OCI-LY3 (cell line): ENCODE measurements around the gene BRI3.

ENCODE experiments used
- H2AFZ ChIP-seq: fragments of 200-600, 300-600 bp; shearing (Covaris generic); 2 replicates; pipeline ENCODE4 v1.6.0; 2014; ENCODE audit warnings: antibody characterized with exemption, low read depth, low read length
- H3K27ac ChIP-seq: fragments of 200-600, 300-600 bp; sonication (generic); 2 replicates; pipeline ENCODE4 v1.5.1; 2014; ENCODE audit warnings: mild to moderate bottlenecking, low read length, moderate library complexity, mixed read lengths
- H3K27me3 ChIP-seq: fragments of 200-600, 300-600 bp; sonication (generic); 2 replicates; pipeline ENCODE4 v1.6.1; 2014; ENCODE audit warnings: low read depth, low read length, mixed read lengths
- H3K36me3 ChIP-seq: fragments of 200-600, 300-600 bp; sonication (generic); replicated peaks from 2 replicates; pipeline ENCODE3; 2014; ENCODE audit warnings: low read depth, low read length, mixed read lengths
- H3K4me1 ChIP-seq: fragments of 300-600, 200-600 bp; sonication (generic); 2 replicates; pipeline ENCODE4 v1.6.1; 2014; ENCODE audit warnings: low read length, mixed read lengths
- H3K4me2 ChIP-seq: fragments of 200-600, 300-600 bp; sonication (generic); 2 replicates; pipeline ENCODE4 v1.6.1; 2014; ENCODE audit warnings: low read length, mixed read lengths
- H3K4me3 ChIP-seq: fragments of 300-600, 200-600 bp; sonication (generic); 2 replicates; pipeline ENCODE4 v1.5.1; 2014; ENCODE audit warnings: antibody characterized with exemption, mild to moderate bottlenecking, low read length, moderate library complexity
- H3K79me2 ChIP-seq: fragments of 300-600, 200-600 bp; shearing (Covaris generic); 2 replicates; pipeline ENCODE4 v1.6.1; 2014; ENCODE audit warnings: mild to moderate bottlenecking, low read length, mixed read lengths
- H3K9ac ChIP-seq: fragments of 300-600, 200-600 bp; shearing (Covaris generic); 2 replicates; pipeline ENCODE4 v1.6.0; 2014; ENCODE audit warnings: mild to moderate bottlenecking, low read length, moderate library complexity
- H3K9me3 ChIP-seq: fragments of 200-600, 300-600 bp; shearing (Covaris generic); 2 replicates; pipeline ENCODE4 v1.6.1; 2014; ENCODE audit warnings: low read length, mixed read lengths; ENCODE audit not compliant: insufficient read depth
- H4K20me1 ChIP-seq: fragments of 200-600, 300-600 bp; sonication (generic); 2 replicates; pipeline ENCODE4 v1.6.1; 2016; ENCODE audit warnings: low read length, mixed read lengths; ENCODE audit not compliant: insufficient read depth
- EZH2phosphoT487 ChIP-seq: fragments of 200-600 bp; shearing (Covaris generic); IDR thresholded peaks from 2 replicates; pipeline ENCODE4 v1.6.1; 2018; ENCODE audit warnings: antibody characterized with exemption, mixed run types, low read depth
- TF ChIP-seq, protein P1 (sequence below): fragments of 200-600, 300-600 bp; sonication (generic); IDR thresholded peaks from 2 replicates; pipeline ENCODE4 v1.5.1; 2014; ENCODE audit warnings: antibody characterized with exemption, low read length, low read depth

Gene BRI3

DNA sequence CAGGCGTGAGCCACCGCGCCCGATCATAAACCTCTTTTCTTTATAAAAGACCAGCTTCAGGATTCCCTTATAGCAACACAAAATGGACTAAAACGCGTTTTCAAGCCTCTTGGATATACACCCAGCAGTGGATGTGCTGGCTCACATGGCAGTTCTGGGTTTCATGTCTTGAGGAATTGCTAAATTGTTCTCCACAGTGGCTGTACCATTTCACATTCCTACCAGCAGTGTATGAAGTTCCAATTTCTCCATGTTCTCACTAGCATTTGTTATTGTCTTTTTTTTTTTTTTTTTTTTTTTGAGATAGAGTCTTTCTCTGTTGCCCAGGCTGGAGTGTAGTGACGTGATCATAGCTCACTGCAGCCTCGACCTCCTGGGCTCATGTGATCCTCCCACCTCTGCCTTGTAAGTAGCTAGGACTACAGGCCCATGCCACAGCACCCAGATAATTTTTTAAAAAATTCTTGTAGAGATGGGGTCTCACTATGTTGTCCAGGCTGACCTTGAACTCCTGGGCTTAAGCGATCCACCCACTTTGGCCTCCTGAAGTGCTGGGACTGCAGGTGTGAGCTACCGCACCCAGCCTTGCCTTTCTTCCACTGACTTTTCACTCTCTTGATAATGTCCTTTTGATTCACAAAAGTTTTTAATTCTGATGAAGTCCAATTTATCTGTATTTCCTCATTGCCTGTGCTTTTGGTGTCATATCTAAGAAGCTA is 46.9 kb upstream of the BRI3 start:
- no peaks in the 10 kb centered on the region for H3K9me3 ChIP-seq
- no peaks in the 10 kb centered on the region for H4K20me1 ChIP-seq
- H3K36me3 ChIP-seq: no peaks in the 10 kb centered on the region
- no peaks in the 10 kb centered on the region for H3K4me1 ChIP-seq
- H3K79me2 ChIP-seq: no peaks in the 10 kb centered on the region
- H3K4me2 ChIP-seq: no peak overlapping the region
- H3K4me3 ChIP-seq: no peak overlapping the region
- no peak overlapping the region for H2AFZ ChIP-seq
- H3K9ac ChIP-seq: no peak overlapping the region
- H3K27ac ChIP-seq: no peak overlapping the region
- TF ChIP-seq, protein P1, sequence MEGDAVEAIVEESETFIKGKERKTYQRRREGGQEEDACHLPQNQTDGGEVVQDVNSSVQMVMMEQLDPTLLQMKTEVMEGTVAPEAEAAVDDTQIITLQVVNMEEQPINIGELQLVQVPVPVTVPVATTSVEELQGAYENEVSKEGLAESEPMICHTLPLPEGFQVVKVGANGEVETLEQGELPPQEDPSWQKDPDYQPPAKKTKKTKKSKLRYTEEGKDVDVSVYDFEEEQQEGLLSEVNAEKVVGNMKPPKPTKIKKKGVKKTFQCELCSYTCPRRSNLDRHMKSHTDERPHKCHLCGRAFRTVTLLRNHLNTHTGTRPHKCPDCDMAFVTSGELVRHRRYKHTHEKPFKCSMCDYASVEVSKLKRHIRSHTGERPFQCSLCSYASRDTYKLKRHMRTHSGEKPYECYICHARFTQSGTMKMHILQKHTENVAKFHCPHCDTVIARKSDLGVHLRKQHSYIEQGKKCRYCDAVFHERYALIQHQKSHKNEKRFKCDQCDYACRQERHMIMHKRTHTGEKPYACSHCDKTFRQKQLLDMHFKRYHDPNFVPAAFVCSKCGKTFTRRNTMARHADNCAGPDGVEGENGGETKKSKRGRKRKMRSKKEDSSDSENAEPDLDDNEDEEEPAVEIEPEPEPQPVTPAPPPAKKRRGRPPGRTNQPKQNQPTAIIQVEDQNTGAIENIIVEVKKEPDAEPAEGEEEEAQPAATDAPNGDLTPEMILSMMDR: no peak
- TF ChIP-seq EZH2phosphoT487: no peak
- H3K27me3 ChIP-seq: no peaks in the 10 kb centered on the region

DNA sequence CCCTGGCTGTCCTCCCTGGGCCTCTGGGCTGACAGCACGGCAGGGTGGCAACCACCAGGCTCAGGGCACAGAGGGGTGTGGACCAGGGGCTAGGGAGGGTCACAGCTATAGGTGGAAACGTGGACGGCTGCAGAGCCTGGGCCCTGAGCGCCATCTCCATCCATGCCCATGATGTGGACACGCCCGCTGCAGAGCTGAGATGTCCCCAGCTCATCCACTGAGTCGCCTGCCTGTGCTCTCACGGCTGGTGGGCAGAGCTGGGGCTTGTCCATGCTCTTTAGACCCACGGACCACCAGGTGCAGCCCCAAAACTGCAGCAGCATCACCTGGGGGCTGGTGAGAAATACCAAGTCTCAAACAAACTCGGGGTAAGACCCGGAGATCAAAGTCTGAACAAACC is 45.6 kb upstream of the BRI3 start:
- no peaks in the 10 kb centered on the region for H3K79me2 ChIP-seq
- no peak overlapping the region for H3K9ac ChIP-seq
- H4K20me1 ChIP-seq: no peaks in the 10 kb centered on the region
- TF ChIP-seq, protein P1: no peak
- no peak for TF ChIP-seq EZH2phosphoT487
- no peaks in the 10 kb centered on the region for H3K4me1 ChIP-seq
- H2AFZ ChIP-seq: no peak overlapping the region
- H3K4me3 ChIP-seq: no peak overlapping the region
- H3K36me3 ChIP-seq: no peaks in the 10 kb centered on the region
- H3K27me3 ChIP-seq: no peaks in the 10 kb centered on the region
- H3K4me2 ChIP-seq: no peak overlapping the region
- H3K27ac ChIP-seq: no peak overlapping the region
- no peaks in the 10 kb centered on the region for H3K9me3 ChIP-seq

DNA sequence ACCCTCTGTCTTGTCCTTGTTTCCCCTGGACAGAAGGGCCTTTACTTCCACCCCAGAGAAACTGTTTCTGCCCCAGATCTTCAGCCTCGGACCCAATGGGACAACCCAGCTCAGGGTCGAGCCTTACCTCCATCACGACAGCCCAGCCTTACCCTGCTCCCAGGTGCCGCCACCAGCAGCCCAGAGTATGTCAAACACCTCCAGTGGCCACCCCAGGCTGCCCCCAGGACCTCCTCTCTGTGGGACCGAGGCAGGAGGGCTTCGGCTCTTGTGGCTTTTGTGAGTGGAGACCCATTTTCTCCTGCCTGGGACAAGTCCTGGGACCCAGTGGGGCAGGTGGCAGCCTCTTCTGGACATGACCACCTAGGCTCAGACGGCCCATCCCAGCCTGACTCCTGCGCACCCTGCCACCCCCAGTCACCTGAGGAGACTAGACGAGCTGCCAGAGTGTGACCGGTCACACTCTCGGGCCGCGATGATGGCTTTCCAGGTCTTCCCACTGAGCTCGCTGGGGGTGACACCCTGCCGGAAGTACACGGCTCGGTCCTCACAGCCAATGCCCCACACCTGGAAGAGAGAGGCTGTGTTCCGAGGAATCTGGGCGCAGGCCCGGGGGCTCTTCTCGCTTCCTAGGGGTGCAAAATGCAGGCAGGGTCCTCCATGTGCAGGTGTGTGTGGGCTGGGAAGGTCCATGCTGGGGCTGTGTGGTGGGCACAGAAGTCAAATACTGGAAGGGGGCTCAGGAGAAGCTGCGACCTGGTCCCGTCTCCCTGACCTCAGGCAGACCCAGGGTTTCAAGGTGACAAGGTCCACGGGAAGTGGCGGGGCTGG is 44.9 kb upstream of the BRI3 start:
- Histone ChIP-seq H3K9ac (no peak overlapping the region), H3K79me2 (no peaks in the 10 kb centered on the region), H3K27ac (no peak overlapping the region), H3K27me3 (no peaks in the 10 kb centered on the region), H4K20me1 (no peaks in the 10 kb centered on the region), H3K4me3 (no peak overlapping the region), H3K4me1 (no peaks in the 10 kb centered on the region), H3K9me3 (no peaks in the 10 kb centered on the region), H3K4me2 (no peak overlapping the region), H2AFZ (no peak overlapping the region), H3K36me3 (no peaks in the 10 kb centered on the region)
- TF ChIP-seq, protein P1: no peak
- no peak for TF ChIP-seq EZH2phosphoT487

DNA sequence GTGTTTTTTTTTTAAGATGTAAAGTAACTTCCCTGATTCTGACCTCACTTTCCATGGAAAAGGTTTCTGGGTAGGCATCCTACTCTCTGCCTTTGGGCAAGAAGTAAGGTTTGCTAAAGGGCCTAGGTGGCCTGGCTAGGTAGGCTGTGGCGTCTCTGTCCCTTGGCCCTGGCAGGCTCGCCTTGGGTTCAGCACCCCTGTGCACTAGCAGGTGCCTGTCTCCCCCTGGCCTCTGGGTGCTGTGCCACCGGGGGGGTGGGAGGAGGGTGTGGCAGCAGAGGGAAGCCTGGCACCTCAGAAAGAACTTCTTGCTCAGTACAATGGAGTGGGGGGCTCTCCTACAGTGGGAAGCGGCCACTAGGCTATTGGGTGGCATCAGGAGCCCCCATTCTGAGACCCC is 43.4 kb upstream of the BRI3 start:
- no peak overlapping the region for H3K27ac ChIP-seq
- H3K4me2 ChIP-seq: no peak overlapping the region
- no peaks in the 10 kb centered on the region for H3K79me2 ChIP-seq
- no peak overlapping the region for H3K4me3 ChIP-seq
- H3K9ac ChIP-seq: no peak overlapping the region
- H3K36me3 ChIP-seq: no peaks in the 10 kb centered on the region
- TF ChIP-seq EZH2phosphoT487: no peak
- TF ChIP-seq, protein P1: no peak
- H2AFZ ChIP-seq: no peak overlapping the region
- no peaks in the 10 kb centered on the region for H4K20me1 ChIP-seq
- no peaks in the 10 kb centered on the region for H3K4me1 ChIP-seq
- H3K27me3 ChIP-seq: no peaks in the 10 kb centered on the region
- no peaks in the 10 kb centered on the region for H3K9me3 ChIP-seq
